IMR-90 (cell line): ENCODE measurements around the gene KCNS1. TPM values are rescaled to one million over a fixed set of nuclear protein-coding genes. Genes with fewer than 3 reads are reported as not detected.

Experiments used
- ATAC-seq: fragments of 200-7000 bp; cut with Tn5 transposase; 2 replicates; pipeline ENCODE4 v1.9.1; 2020; ENCODE audit warnings: low read depth, mild to moderate bottlenecking, moderate library complexity
- BruUV-seq: library from RNA; stranded (reverse); fragments of 400-500 nt; replicated peaks from 2 replicates; lab custom pipeline; 2021; lab: Mats Ljungman, UMichigan
- CTCF ChIA-PET: fragments of 300-600 bp; formaldehyde crosslinking; extraction: SDS; loops from one replicate; lab custom pipeline; 2021; ENCODE audit warnings: antibody characterized with exemption; lab: Yijun Ruan, JAX
- POLR2A ChIA-PET: fragments of 300-600 bp; sonication (Branson Sonifier 250); formaldehyde crosslinking; loops from one replicate; lab custom pipeline; 2022; ENCODE audit warnings: antibody characterized with exemption; ENCODE audit not compliant: unreplicated experiment; lab: Charles Lee
- DNase-seq: peaks from one replicate; pipeline ENCODE4 v3.0.0; 2013
- H2AFZ ChIP-seq: replicated peaks from 2 replicates; pipeline ENCODE3; 2013; ENCODE audit warnings: low read length, mild to moderate bottlenecking; ENCODE audit not compliant: poor library complexity
- H2AK5ac ChIP-seq: 2 replicates; pipeline ENCODE4 v1.6.1; 2013; ENCODE audit warnings: low read depth, low read length, inconsistent platforms
- H2AK9ac ChIP-seq: replicated peaks from 2 replicates; pipeline ENCODE3; 2013; ENCODE audit warnings: mild to moderate bottlenecking, low read depth, low read length, moderate library complexity; ENCODE audit not compliant: poor library complexity
- H2BK120ac ChIP-seq: 2 replicates; pipeline ENCODE4 v1.6.1; 2013; ENCODE audit warnings: low read depth, low read length, inconsistent platforms
- H2BK15ac ChIP-seq: 3 replicates; pipeline ENCODE4 v1.6.1; 2013; ENCODE audit warnings: low read depth, low read length, inconsistent platforms
- H2BK20ac ChIP-seq: 2 replicates; pipeline ENCODE4 v1.6.1; 2013; ENCODE audit warnings: low read depth, mild to moderate bottlenecking, inconsistent platforms, low read length, moderate library complexity
- H2BK5ac ChIP-seq: 2 replicates; pipeline ENCODE4 v1.6.1; 2013; ENCODE audit warnings: mild to moderate bottlenecking, low read depth, low read length, inconsistent platforms; ENCODE audit not compliant: poor library complexity, severe bottlenecking
- H3K14ac ChIP-seq: replicated peaks from 2 replicates; pipeline ENCODE4 v1.6.1; 2013; ENCODE audit warnings: low read depth, low read length, inconsistent platforms
- H3K18ac ChIP-seq: 2 replicates; pipeline ENCODE4 v1.6.1; 2013; ENCODE audit warnings: low read depth, low read length, control low read depth
- H3K23ac ChIP-seq: 2 replicates; pipeline ENCODE4 v1.6.1; 2013; ENCODE audit warnings: low read depth, low read length, inconsistent platforms
- H3K27ac ChIP-seq: 2 replicates; pipeline ENCODE4 v1.5.1; 2013; ENCODE audit warnings: mild to moderate bottlenecking, control low read depth, low read length; ENCODE audit not compliant: insufficient read depth
- H3K27me3 ChIP-seq: 2 replicates; pipeline ENCODE4 v1.6.1; 2013; ENCODE audit warnings: low read length; ENCODE audit not compliant: control insufficient read depth, insufficient read depth
- H3K36me3 ChIP-seq: 2 replicates; pipeline ENCODE4 v1.6.1; 2013; ENCODE audit warnings: low read length, mixed read lengths; ENCODE audit not compliant: control insufficient read depth, insufficient read depth
- H3K4ac ChIP-seq: 2 replicates; pipeline ENCODE4 v1.6.1; 2013; ENCODE audit warnings: low read depth, low read length, inconsistent platforms
- H3K4me1 ChIP-seq: 2 replicates; pipeline ENCODE4 v1.6.1; 2013; ENCODE audit warnings: low read length, mixed read lengths; ENCODE audit not compliant: control insufficient read depth, insufficient read depth
- H3K4me2 ChIP-seq: 2 replicates; pipeline ENCODE4 v1.6.1; 2013; ENCODE audit warnings: low read depth, mild to moderate bottlenecking, control low read depth, low read length, moderate library complexity
- H3K4me3 ChIP-seq: 2 replicates; pipeline ENCODE4 v1.5.1; 2013; ENCODE audit warnings: low read depth, mild to moderate bottlenecking, control low read depth, low read length, moderate library complexity; ENCODE audit not compliant: insufficient read depth
- H3K56ac ChIP-seq: 2 replicates; pipeline ENCODE4 v1.6.1; 2013; ENCODE audit warnings: low read length, inconsistent platforms; ENCODE audit not compliant: insufficient read depth; ENCODE audit errors: extremely low read depth
- H3K79me1 ChIP-seq, 2 experiments: 2 replicates each; pipeline ENCODE4 v1.6.1; 2013; ENCODE audit warnings: low read length in 2 of 2, inconsistent platforms in 1 of 2, low read depth in 1 of 2
- H3K9ac ChIP-seq: 2 replicates; pipeline ENCODE4 v1.6.1; 2013; ENCODE audit warnings: low read depth, low read length, control low read depth
- H3K9me1 ChIP-seq: 2 replicates; pipeline ENCODE4 v1.6.1; 2013; ENCODE audit warnings: low read length, inconsistent platforms; ENCODE audit not compliant: insufficient read depth
- H3K9me3 ChIP-seq: 2 replicates; pipeline ENCODE4 v1.6.1; 2013; ENCODE audit warnings: low read length; ENCODE audit not compliant: control insufficient read depth, insufficient read depth
- H4K20me1 ChIP-seq: 2 replicates; pipeline ENCODE4 v1.6.1; 2013; ENCODE audit warnings: low read length, inconsistent platforms; ENCODE audit not compliant: insufficient read depth
- H4K5ac ChIP-seq: 2 replicates; pipeline ENCODE4 v1.6.1; 2013; ENCODE audit warnings: mild to moderate bottlenecking, low read depth, low read length, control low read depth
- H4K8ac ChIP-seq, 2 experiments: 2 replicates each; pipeline ENCODE4 v1.6.1; 2013; ENCODE audit warnings: low read depth in 2 of 2, low read length in 2 of 2, control low read depth in 1 of 2, inconsistent platforms in 1 of 2
- H4K91ac ChIP-seq: 2 replicates; pipeline ENCODE4 v1.6.1; 2013; ENCODE audit warnings: low read depth, low read length, inconsistent platforms; ENCODE audit not compliant: insufficient read depth
- BHLHE40 ChIP-seq: fragments of 150-350 bp; IDR thresholded peaks from 2 replicates; pipeline ENCODE4 v1.6.1; 2016; ENCODE audit warnings: mild to moderate bottlenecking, low read depth, low read length
- CHD1 ChIP-seq: IDR thresholded peaks from 2 replicates; pipeline ENCODE4 v1.6.1; 2012; ENCODE audit warnings: low read depth, low read length, improper control_type of control experiment
- MAFK ChIP-seq: IDR thresholded peaks from 2 replicates; pipeline ENCODE4 v1.6.1; 2012; ENCODE audit warnings: low read depth, low read length, improper control_type of control experiment
- RCOR1 ChIP-seq: IDR thresholded peaks from 2 replicates; pipeline ENCODE4 v1.6.1; 2012; ENCODE audit warnings: mild to moderate bottlenecking, low read length, improper control_type of control experiment; ENCODE audit not compliant: insufficient replicate concordance
- WGBS, 2 experiments: methylation state at CpG; one replicate each; pipeline versions ENCODE4 v1.1.5 to v1.1.7; 2013; ENCODE audit warnings: missing lambda C conversion rate in 2 of 2; ENCODE audit not compliant: insufficient read length in 1 of 2; ENCODE audit errors: extremely low coverage in 2 of 2; 5-methylcytosine and 5-hydroxymethylcytosine counted together
- dilution Hi-C: fragments of 300-500 bp; cut with HindIII; formaldehyde crosslinking; loops from one replicate; pipeline ENCODE4 v1.14.3; 2018; ENCODE audit warnings: low sequenced_read_pairs; ENCODE audit not compliant: unreplicated experiment
- in situ Hi-C: fragments of 300-500 bp; cut with MboI; formaldehyde crosslinking; loops from 3 replicates; pipeline ENCODE4 v1.14.3; 2019; ENCODE audit warnings: low sequenced_read_pairs, inconsistent platforms, mixed read lengths
- intact Hi-C: fragments of 100-400 bp; cut with micrococcal nuclease; formaldehyde crosslinking; loops from 2 replicates; pipeline ENCODE4 v1.10.0; 2022
- polyA plus RNA-seq, 3 experiments: library from polyadenylated mRNA; depleted of rRNA; stranded (reverse); fragments of >200 nt; gene quantifications; 2 replicates each; pipeline ENCODE4 v1.2.3, GENCODE V29; 2012; ENCODE audit warnings: low replicate concordance in 1 of 3
- total RNA-seq: library from RNA; depleted of rRNA; stranded (reverse); fragments of >200 nt; gene quantifications from 2 replicates; pipeline ENCODE4 v1.2.3, GENCODE V29; 2012

Gene KCNS1
- total and polyA plus RNA-seq, 2 of the 4 experiments (the other 2 are of a cell fraction): 0.54 to 0.62 TPM

DNA sequence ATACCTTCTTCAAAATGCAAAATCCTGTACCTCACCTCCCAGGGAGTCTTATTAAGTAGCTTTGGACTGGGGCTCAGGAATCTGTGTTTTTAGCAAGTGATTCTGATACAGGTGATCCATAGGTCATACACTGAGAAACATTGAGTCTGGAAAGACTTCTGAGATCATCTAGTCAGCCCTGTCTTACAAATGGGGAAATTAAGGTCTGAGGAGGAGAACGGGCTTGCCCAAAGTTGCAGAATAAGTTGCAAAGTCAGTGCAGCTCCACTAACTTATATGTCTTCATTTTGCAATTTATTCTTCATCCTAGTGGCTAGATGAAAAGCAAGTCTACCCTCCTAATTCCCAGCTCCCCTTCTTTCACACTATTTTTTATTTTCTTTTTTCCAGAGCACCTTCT lies 28.9 kb downstream of the KCNS1 start:
- Histone ChIP-seq H3K4ac (no peak overlapping the region), H2BK120ac (no peak overlapping the region), H2BK15ac (no peak overlapping the region), H3K27ac (no peak overlapping the region), H3K56ac (no peak overlapping the region), H2AK5ac (no peak overlapping the region), H3K4me3 (no peak overlapping the region), H3K18ac (peak overlapping the region; percentile 20; the same call in 1 of the 2 replicates), H3K36me3 (peaks cover 13% of the 10 kb centered on the region), H3K14ac (no peak overlapping the region), H2BK5ac (no peak overlapping the region), H2AFZ (no peak overlapping the region), H3K23ac (no peak overlapping the region), H4K8ac (no peak overlapping the region), H3K9me1 (peaks cover 9% of the 10 kb centered on the region), H2AK9ac (no peak overlapping the region), H3K4me2 (no peak overlapping the region), H3K9me3 (no peaks in the 10 kb centered on the region), H2BK20ac (no peak overlapping the region), H4K5ac (no peak overlapping the region; the same call in 1 of the 2 replicates), H4K91ac (no peak overlapping the region; the same call in 1 of the 2 replicates), H3K4me1 (peaks cover 14% of the 10 kb centered on the region; the same call in 1 of the 2 replicates), H4K20me1 (no peaks in the 10 kb centered on the region), H3K27me3 (no peaks in the 10 kb centered on the region), H3K79me1 (peaks cover 12% of the 10 kb centered on the region in 2 experiments; a peak in 3 of 4 replicates), H3K9ac (no peak overlapping the region)
- no peak for TF ChIP-seq MAFK
- TF ChIP-seq BHLHE40: no peak
- no peak for TF ChIP-seq RCOR1
- no peak for TF ChIP-seq CHD1
- no peak for DNase-seq
- intact Hi-C loops (no loop called here), in situ Hi-C loops (no loop called here), dilution Hi-C loops (no loop called here)
- no TSS peak for BruUV-seq
- ChIA-PET POLR2A (no interaction called here), CTCF (interaction anchor here (0.6 to 1.3 kb wide), 2 partner anchors 23 to 88 kb away, joined by 3 to 4 read pairs; no protein-coding TSS in a partner anchor)
- WGBS, 2 experiments: no CpG with 5 or more reads among the region's 1 CpG
- no peak for ATAC-seq
